Right atrium auricular region (tissue), 2 donors: Measurements from ENCODE around the gene OTUD5. TPM values are rescaled to one million over a fixed set of nuclear protein-coding genes. Genes with fewer than 3 reads are reported as not detected.

Experiments used
- DNase-seq: peaks from one replicate; pipeline ENCODE4 v3.0.0-alpha.2; 2019; ENCODE audit warnings: low spot score
- H3K27ac ChIP-seq, 2 donors: fragments of 200-600 bp; sonication (generic); 1 replicate in 1 of 2; 2 replicates in 1 of 2; pipeline ENCODE4 v1.5.1; 2016 to 2019
- H3K27me3 ChIP-seq, 2 donors: fragments of 200-600 bp; sonication (generic); one replicate each; pipeline versions ENCODE4 v1.5.1 to v1.6.0; 2017 to 2019
- H3K36me3 ChIP-seq: fragments of 200-600 bp; sonication (generic); one replicate; pipeline ENCODE4 v1.5.1; 2016
- H3K4me1 ChIP-seq, 2 donors: fragments of 200-600 bp; sonication (generic); one replicate each; pipeline versions ENCODE4 v1.5.1 to v1.6.0; 2017 to 2019
- H3K4me3 ChIP-seq, 2 donors: fragments of 200-600 bp; sonication (generic); 1 replicate in 1 of 2; 2 replicates in 1 of 2; pipeline ENCODE4 v1.5.1; 2017 to 2019; ENCODE audit warnings: mild to moderate bottlenecking in 1 of 2, moderate library complexity in 1 of 2
- H3K9me3 ChIP-seq, 2 donors: fragments of 200-600 bp; sonication (generic); one replicate each; pipeline ENCODE4 v1.5.1; 2019
- CTCF ChIP-seq, 2 donors: fragments of 200-600 bp; sonication (generic); IDR thresholded peaks; one replicate each; pipeline ENCODE4 v1.5.1; 2019; ENCODE audit warnings: antibody characterized with exemption in 2 of 2
- total RNA-seq, 2 donors: library from RNA; depleted of rRNA; stranded (reverse); fragments of >200 nt; gene quantifications; one replicate each; pipeline ENCODE4 v1.1.0, GENCODE V29; 2016

The OTUD5 gene
- total RNA-seq, 2 donors from 2014 or later, result 15.4 to 23.9 TPM

GRCh38 chrX:48899078-48899410 is 58.4 kb downstream of the OTUD5 start:
- no peak for TF ChIP-seq CTCF (IDR thresholded peaks at IDR 0.05)
- Histone ChIP-seq H3K27ac (no peak overlapping the region), H3K36me3 (peaks cover 25% of the 10 kb centered on the region), H3K9me3 (no peaks in the 10 kb centered on the region), H3K27me3 (no peaks in the 10 kb centered on the region), H3K4me1 (peaks cover 0 to 11% of the 10 kb centered on the region in 2 donors), H3K4me3 (no peak overlapping the region)
- no peak for DNase-seq

GRCh38 chrX:48897625-48898306 is 59.6 kb downstream of the OTUD5 start, which contains the start of the genes PQBP1 and TIMM17B:
TSS of gene PQBP1 (plus strand) at chrX:48897930. CDS start at chrX:48898510, 580 bp downstream.
TSS of gene TIMM17B (minus strand) at chrX:48897768. CDS start at chrX:48897749, 19 bp downstream.
- peaks cover 20% of the 10 kb centered on the region for H3K36me3 ChIP-seq
- H3K4me1 ChIP-seq, result peaks cover 0 to 11% of the 10 kb centered on the region in 2 donors
- H3K4me3 ChIP-seq, result peak within 1 kb of the TSS; percentile 59 to 66
- H3K27me3 ChIP-seq, result no peaks in the 10 kb centered on the region
- H3K27ac ChIP-seq, result peak within 1 kb of the TSS; percentile 94 to 96
- DNase-seq, result peak; percentile 94
- TF ChIP-seq CTCF (IDR thresholded peaks at IDR 0.05), result no peak
- H3K9me3 ChIP-seq, result no peaks in the 10 kb centered on the region

GRCh38 chrX:48897157-48897624 is 60.2 kb downstream of the OTUD5 start:
- H3K9me3 ChIP-seq, result no peaks in the 10 kb centered on the region
- H3K4me1 ChIP-seq, result peaks cover 0 to 11% of the 10 kb centered on the region in 2 donors
- peak; percentile 81 for DNase-seq
- H3K36me3 ChIP-seq, result peaks cover 16% of the 10 kb centered on the region
- no peaks in the 10 kb centered on the region for H3K27me3 ChIP-seq
- no peak for TF ChIP-seq CTCF (IDR thresholded peaks at IDR 0.05)
- peak overlapping the region; percentile 59 to 66 for H3K4me3 ChIP-seq
- peak overlapping the region; percentile 94 to 96 for H3K27ac ChIP-seq

GRCh38 chrX:48896611-48897011 is 60.8 kb downstream of the OTUD5 start:
- TF ChIP-seq CTCF (IDR thresholded peaks at IDR 0.05), result no peak
- Histone ChIP-seq H3K4me3 (peak overlapping the region; percentile 59 to 66), H3K9me3 (no peaks in the 10 kb centered on the region), H3K36me3 (peaks cover 10% of the 10 kb centered on the region), H3K27me3 (no peaks in the 10 kb centered on the region), H3K27ac (peak overlapping the region; percentile 94 to 96), H3K4me1 (peaks cover 0 to 11% of the 10 kb centered on the region in 2 donors)
- no peak for DNase-seq

- Histone ChIP-seq H3K4me3 (no peak overlapping the region), H3K4me1 (peaks cover 0 to 11% of the 10 kb centered on the region in 2 donors), H3K36me3 (no peaks in the 10 kb centered on the region), H3K27ac (no peak overlapping the region), H3K9me3 (no peaks in the 10 kb centered on the region), H3K27me3 (no peaks in the 10 kb centered on the region)
- DNase-seq, result no peak
- TF ChIP-seq CTCF (IDR thresholded peaks at IDR 0.05), result no peak
These were observed 62.5 kb downstream of the OTUD5 start for GRCh38 chrX:48894891-48895290.
